Stimulated activated CD4-positive, alpha-beta T cell treated with anti-CD3 and anti-CD28 coated beads, Interleukin-15, amount 100 ng/mL, for 24 hours (primary cell): ENCODE measurements around the gene ZBTB20.

ENCODE experiments used
- DNase-seq: peaks from one replicate; pipeline ENCODE4 v3.0.0-alpha.2; 2020

The ZBTB20 gene

DNA sequence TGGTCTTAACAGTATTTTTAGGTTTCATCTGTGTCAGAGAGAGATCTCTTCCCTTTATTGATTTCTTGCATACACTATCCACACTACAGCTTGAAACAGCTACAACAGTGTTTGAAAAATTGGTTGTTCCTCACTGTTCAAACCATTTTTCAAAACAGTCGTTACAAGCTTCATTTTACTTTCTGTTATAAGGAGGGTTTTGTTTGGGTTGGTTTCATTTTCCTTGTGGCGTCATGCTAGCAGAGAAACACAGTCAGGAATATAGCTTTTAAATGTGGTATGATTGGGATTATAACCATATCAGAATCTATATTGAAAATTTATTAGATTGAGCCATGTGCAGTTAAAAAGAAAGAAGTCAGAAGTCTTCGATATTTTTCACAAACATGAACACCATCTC lies 400.6 kb downstream of the ZBTB20 start:
- no peak for DNase-seq

- no peak for DNase-seq
These were observed 401.5 kb downstream of the ZBTB20 start for GRCh38 chr3:114745322-114746240.

DNA sequence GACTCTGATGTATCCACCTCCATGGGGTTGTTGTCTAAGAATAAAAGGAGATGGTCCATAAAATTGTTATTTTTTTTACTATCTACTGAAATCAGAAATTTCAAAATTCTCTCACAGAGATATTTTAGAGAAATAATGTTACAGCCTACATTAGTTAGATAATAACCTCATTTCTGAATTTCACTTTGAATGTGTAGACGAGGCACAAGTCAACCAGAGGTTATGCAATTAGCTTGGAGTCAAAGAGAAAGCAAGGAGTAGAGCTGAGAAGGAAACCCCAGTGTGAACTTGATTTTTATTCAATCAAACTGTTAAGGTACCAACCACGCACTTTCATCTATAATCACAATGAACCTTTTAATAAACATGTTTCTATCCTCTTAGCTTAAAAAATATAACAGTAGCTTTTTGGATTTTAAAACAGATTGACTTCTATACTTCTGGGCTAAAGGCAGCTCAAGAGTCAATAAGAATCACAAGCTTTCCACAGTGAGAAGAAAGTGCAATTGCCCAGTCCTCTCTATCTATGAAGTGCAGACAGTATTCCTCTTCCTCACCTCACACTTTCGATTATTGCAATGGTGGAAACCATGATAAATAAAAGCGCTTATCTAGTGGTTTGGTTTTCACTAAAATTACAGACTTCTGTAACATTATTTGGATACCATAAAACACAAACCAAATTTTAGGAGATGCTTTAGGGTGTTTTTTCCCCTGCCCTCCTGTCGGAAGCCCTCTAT lies 403.2 kb downstream of the ZBTB20 start:
- DNase-seq, result no peak

DNA sequence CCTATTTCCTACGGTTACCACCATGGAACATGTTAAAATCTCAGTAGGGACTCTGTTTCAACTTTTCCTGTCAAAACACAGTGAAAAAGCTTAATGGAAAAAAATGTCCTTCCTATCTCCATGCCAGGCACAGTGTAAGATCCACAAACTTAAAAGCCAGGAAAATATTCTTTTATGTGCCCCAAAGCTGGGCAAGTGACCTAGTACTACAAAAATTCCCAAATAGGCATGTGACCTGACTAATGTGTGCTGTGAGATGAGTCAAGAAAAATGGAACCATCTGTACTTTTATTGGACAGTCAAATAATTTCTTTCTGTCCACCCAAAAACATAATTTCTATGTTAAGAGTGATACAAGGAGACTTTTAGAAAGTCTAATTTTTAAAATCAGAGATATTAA lies 406.0 kb downstream of the ZBTB20 start:
- DNase-seq, result no peak

DNA sequence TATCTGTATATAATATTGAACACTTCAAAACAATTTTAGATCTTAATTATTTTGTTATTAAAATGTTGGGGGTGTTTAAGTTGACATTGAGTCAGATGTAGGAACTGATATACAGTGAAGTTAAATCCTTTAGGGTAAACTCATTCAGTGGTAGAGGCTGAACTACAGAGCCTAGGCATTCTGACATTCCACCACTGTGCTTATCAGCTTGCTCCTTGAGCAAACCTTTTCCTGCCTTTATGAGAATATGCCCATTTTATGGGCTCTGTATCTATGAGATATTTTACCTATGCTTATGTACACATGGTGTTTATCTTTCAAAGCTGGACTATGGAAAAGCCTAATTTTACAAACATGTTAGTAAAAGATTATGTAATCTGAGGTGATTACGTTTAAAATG lies 407.5 kb downstream of the ZBTB20 start:
- no peak for DNase-seq

- DNase-seq, result no peak
These were observed 414.7 kb downstream of the ZBTB20 start for GRCh38 chr3:114732353-114732752.

DNA sequence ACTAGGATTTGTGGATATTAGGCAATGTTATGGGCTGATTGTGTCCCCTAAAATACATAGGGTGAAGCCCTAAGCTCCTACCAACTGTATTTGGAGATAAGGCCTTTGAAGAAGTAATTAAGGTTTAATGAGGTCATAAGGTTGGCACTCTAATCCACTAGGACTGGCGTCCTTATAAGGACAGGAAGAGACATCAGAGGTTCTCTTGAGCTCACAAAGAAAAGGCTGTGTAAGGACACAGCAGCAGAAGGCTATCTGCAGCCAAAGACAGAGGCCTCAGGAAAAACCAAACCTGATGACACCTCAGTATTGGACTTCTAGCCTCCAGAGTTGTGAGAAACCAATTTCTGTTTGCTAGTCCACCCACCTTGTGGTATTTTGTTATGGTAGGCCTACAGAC lies 416.7 kb downstream of the ZBTB20 start:
- no peak for DNase-seq

DNA sequence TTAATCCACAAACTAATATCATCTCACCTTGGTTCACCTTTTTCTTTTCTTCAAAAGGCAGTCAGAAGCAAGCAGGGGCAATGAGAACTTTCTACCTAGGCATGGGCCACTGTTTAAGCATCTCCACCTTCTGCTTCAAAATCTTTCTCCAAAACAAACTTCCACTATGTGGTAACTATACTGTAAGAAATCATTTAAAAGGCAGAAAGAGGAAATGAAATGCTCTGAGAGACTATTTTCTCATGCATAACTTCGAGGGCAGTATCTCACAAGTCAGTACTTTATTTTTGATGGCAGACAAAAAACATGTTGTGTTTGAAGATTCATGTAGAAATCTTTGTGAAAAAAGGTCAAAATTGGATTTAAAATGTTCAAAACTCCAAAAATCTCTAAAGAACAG lies 419.7 kb downstream of the ZBTB20 start:
- DNase-seq, result no peak

DNA sequence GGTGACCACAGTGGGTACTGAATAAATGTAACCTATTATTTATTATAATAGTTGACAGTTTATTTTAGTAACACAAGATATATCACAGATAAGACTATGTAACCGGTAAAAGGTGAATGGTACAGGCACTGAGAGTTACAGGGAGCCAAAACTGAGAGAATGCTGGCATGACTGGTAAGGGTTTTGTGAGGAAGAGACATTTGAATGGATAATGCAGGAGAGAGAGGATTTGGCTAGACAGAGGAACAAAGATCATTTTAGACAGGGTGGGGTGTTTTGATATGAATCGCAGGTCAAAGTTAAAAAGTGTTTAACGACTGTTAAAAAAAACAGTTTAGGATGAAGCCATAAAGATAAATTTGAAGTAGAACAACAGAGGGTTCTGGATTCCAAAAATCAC lies 421.1 kb downstream of the ZBTB20 start:
- no peak for DNase-seq

GRCh38 chr3:114722530-114722929 lies 424.6 kb downstream of the ZBTB20 start:
- no peak for DNase-seq

- no peak for DNase-seq
These were observed 425.2 kb downstream of the ZBTB20 start for GRCh38 chr3:114721864-114722263.

- DNase-seq, result no peak
These were observed 425.9 kb downstream of the ZBTB20 start for GRCh38 chr3:114721209-114721608.

- no peak for DNase-seq
These were observed 428.2 kb downstream of the ZBTB20 start for GRCh38 chr3:114718898-114719210.

- DNase-seq, result no peak
These were observed 428.8 kb downstream of the ZBTB20 start for GRCh38 chr3:114718071-114718897.

DNA sequence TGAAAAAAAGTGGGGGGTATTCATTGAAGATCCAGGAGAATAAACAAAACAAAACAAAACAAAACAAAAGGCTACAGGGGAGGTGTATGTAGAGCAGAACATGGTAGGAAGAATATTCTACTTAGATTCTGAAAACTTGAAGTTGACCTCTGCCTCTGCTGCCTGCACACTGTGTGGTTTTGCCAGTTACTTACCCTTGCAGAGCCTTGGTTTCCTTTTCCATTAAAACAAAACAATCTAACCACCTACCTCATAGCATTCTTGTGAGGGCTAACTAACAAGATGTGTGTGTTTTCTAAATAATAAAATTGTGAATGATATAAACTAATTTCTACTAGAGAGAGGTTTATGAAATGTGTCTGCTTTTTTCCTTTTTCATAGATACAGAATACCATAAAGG lies 430.2 kb downstream of the ZBTB20 start:
- no peak for DNase-seq

DNA sequence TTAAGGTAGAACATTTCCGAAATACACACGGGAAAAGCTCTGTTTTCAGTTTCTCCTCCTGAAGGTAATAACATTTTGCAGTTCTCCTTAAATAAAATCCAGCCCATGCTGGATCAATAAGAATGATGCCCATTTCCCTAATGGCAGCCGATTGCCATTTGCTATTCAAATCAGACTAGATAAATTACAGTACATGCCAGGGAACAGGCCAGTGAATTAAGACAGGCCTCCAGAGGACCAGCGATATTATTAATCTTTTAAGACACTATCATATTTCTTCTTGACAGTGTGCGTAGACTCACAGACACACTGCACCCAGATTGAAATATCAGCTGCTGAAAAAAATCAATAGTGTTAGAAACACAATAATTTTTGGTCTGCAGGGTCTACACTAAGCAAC lies 431.0 kb downstream of the ZBTB20 start:
- no peak for DNase-seq

- DNase-seq, result no peak
These were observed 432.1 kb downstream of the ZBTB20 start for GRCh38 chr3:114714957-114715460.

GRCh38 chr3:114714237-114714636 lies 432.9 kb downstream of the ZBTB20 start:
- DNase-seq, result no peak

DNA sequence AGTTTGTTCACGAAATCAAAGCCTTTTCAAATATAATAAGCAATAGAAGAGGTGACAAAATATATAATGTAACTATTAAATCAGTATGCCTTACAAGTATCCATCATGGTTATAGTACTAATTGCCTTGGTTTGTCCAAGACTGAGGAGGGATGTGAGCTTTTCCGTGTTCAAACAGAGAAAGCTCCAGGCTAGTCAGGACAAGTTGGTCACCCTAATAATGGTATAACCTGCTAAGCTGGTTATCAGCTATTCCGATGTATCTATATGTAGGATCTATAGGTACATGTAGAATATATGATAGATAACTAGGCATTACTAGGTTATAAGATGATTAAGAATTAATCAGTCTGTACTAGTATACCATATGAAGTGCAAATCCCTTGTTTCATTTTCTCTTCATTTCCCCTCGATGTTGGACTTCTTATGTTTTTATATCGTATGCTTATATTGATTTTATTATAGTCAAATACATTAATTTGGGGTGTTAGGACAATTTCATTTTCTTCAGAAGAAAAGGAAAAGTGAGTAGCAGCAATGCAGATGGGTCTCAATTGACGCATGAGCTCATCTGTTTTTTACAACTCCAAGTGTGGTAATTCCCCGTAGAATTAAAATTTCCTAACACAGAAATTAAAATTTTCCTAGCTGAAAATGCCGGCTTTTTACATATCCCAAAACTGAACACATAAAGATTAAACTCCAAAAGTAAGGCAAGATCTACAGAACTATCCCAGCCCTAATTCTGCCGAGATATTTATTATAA lies 434.2 kb downstream of the ZBTB20 start:
- no peak for DNase-seq

DNA sequence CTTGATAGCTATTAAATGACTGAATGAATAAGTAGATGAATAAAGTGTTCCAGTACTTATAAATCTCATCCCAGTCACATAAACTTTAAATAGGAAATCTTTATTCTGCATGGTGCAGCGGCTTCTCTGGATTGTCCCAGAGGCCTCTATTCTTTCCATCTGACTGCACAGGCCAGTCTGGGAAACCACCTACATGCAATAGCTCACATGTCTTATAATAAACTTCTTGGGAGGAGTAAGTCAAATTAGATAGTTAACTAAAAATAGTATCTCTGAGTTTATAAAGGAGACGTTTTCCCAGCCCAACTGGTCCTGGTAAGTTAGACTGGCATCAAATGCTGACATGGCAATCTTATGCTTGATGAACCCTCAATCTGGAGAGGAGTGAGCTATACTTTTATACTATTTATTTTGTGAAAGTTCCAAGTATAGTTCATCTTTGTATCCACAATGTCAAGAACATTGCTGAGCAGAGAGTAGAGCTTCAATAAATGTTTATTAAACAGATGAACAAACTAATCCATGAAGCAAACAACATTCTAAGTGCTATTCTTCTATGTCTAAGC lies 435.7 kb downstream of the ZBTB20 start:
- DNase-seq, result no peak

GRCh38 chr3:114709102-114709501 lies 438.0 kb downstream of the ZBTB20 start:
- DNase-seq, result no peak

DNA sequence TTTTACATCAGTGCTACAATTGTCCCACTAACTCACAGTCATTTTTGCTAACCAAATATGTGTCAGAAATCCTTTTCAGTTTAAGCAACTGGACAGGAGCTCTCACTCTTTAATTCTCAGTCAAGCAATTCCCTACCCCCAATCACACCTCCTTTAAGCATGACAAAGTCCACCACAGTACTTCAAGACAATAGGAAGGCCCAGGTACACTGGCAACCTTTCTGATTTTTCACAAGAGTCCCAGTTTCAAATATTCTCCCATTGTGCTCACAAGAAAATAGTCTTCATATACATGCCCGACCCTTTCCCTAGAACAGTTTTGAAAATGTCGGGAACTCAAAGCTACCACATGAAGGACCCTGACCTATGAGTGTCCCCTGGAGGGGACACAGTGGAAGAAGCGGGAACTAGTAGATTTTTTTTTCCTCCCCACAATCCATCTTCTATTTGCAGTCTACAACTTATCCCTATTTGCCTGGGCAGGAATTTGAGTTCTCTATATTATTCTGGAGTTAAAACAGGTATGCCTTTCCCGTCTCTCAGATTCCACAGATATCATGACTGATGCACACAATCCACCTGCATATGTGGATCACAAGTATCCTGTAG lies 439.7 kb downstream of the ZBTB20 start:
- DNase-seq, result no peak
